GM12878 (cell line): ENCODE measurements around the gene COQ4. TPM values are rescaled to one million over a fixed set of nuclear protein-coding genes. Genes with fewer than 3 reads are reported as not detected.

Experiments
- ATAC-seq: fragments of 200-7000 bp; cut with Tn5 transposase; 3 replicates; pipeline ENCODE4 v1.9.1; 2020; ENCODE audit warnings: mild to moderate bottlenecking, moderate library complexity
- BruUV-seq: library from RNA; stranded (reverse); fragments of 400-500 nt; replicated peaks from 2 replicates; lab custom pipeline; 2021; lab: Mats Ljungman, UMichigan
- CTCF ChIA-PET: fragments of 300-600 bp; sonication (Branson Sonifier 250); formaldehyde crosslinking; extraction: SDS; loops from one replicate; lab custom pipeline; 2021; ENCODE audit warnings: inconsistent platforms; lab: Yijun Ruan, JAX
- POLR2A ChIA-PET: fragments of 350-600 bp; formaldehyde crosslinking; extraction: SDS; loops from one replicate; lab custom pipeline; 2021; ENCODE audit warnings: inconsistent platforms; lab: Charles Lee
- RAD21 ChIA-PET: fragments of 300-600 bp; sonication (Branson Sonifier 250); formaldehyde crosslinking; loops from one replicate; lab custom pipeline; 2023; ENCODE audit warnings: antibody characterized with exemption; ENCODE audit not compliant: unreplicated experiment; lab: Charles Lee
- SMC1A ChIA-PET: fragments of 300-600 bp; sonication (Branson Sonifier 250); formaldehyde crosslinking; loops from one replicate; lab custom pipeline; 2023; ENCODE audit not compliant: unreplicated experiment, uncharacterized antibody; lab: Charles Lee
- DNase-seq: peaks from one replicate; pipeline ENCODE4 v3.0.0-alpha.2; 2011; ENCODE audit warnings: low read depth, low spot score
- FAIRE-seq: peaks from 3 replicates; lab custom pipeline; 2011; peaks lifted over from hg19 to GRCh38; lab: Jason Lieb, UNC
- H2AFZ ChIP-seq: 2 replicates; pipeline ENCODE4 v1.6.0; 2011; ENCODE audit warnings: low read depth, low read length, control low read depth; ENCODE audit not compliant: control insufficient read depth
- H3K27ac ChIP-seq: 2 replicates; pipeline ENCODE4 v1.5.1; 2011; ENCODE audit warnings: control low read depth; ENCODE audit not compliant: control insufficient read depth, insufficient read depth
- H3K27me3 ChIP-seq, 2 experiments: replicated peaks in 1 of 2; 2 replicates each; pipeline versions ENCODE4 v1.6.0 to v1.6.1; 2011; ENCODE audit warnings: low read length in 1 of 2; ENCODE audit not compliant: control insufficient read depth in 2 of 2, insufficient read depth in 2 of 2
- H3K36me3 ChIP-seq, 2 experiments: 2 replicates each; pipeline ENCODE4 v1.5.1; 2011; ENCODE audit warnings: low read length in 1 of 2; ENCODE audit not compliant: control insufficient read depth in 2 of 2, insufficient read depth in 2 of 2
- H3K4me1 ChIP-seq: 2 replicates; pipeline ENCODE4 v1.6.1; 2011; ENCODE audit warnings: mild to moderate bottlenecking, low read length, moderate library complexity, mixed read lengths; ENCODE audit not compliant: control insufficient read depth, insufficient read depth
- H3K4me2 ChIP-seq: 2 replicates; pipeline ENCODE4 v1.6.0; 2011; ENCODE audit warnings: control low read depth; ENCODE audit not compliant: control insufficient read depth, insufficient read depth
- H3K4me3 ChIP-seq: fragments of 200-600 bp; sonication (generic); 2 replicates; pipeline ENCODE4 v1.5.1; 2016
- H3K79me2 ChIP-seq: 2 replicates; pipeline ENCODE4 v1.6.0; 2011; ENCODE audit warnings: low read length; ENCODE audit not compliant: control insufficient read depth, insufficient read depth
- H3K9ac ChIP-seq: 2 replicates; pipeline ENCODE4 v1.8.0; 2011; ENCODE audit warnings: low read length, control low read depth, mixed read lengths; ENCODE audit not compliant: control insufficient read depth, insufficient read depth
- H3K9me3 ChIP-seq: replicated peaks from 3 replicates; pipeline ENCODE4 v1.5.1; 2011; ENCODE audit warnings: mild to moderate bottlenecking, low read length; ENCODE audit not compliant: control insufficient read depth, insufficient read depth
- H4K20me1 ChIP-seq: 2 replicates; pipeline ENCODE4 v1.6.0; 2011; ENCODE audit not compliant: control insufficient read depth, insufficient read depth
- ETV6 ChIP-seq, 2 experiments: fragments of 450-650 bp in 1 of 2; IDR thresholded peaks in 1 of 2; conservative IDR thresholded peaks in 1 of 2; 2 replicates each; pipeline ENCODE4 v1.6.1; 2014; ENCODE audit warnings: antibody characterized with exemption in 1 of 2, borderline replicate concordance in 1 of 2, low read depth in 1 of 2, mild to moderate bottlenecking in 1 of 2, moderate library complexity in 1 of 2
- HDAC2 ChIP-seq: fragments of 200-600 bp; sonication (generic); IDR thresholded peaks from 2 replicates; pipeline ENCODE4 v1.6.1; 2017
- IRF3 ChIP-seq: fragments of 450-650 bp; IDR thresholded peaks from 2 replicates; pipeline ENCODE4 v1.6.1; 2014; ENCODE audit warnings: mild to moderate bottlenecking
- RCOR1 ChIP-seq: conservative IDR thresholded peaks from 2 replicates; pipeline ENCODE4 v1.6.1; 2012; ENCODE audit warnings: low read depth, low read length, improper control_type of control experiment
- STAT1 ChIP-seq: fragments of 450-650 bp; conservative IDR thresholded peaks from 2 replicates; pipeline ENCODE4 v1.6.1; 2014; ENCODE audit warnings: antibody characterized with exemption, mild to moderate bottlenecking
- TBL1XR1 ChIP-seq: IDR thresholded peaks from 2 replicates; pipeline ENCODE4 v1.6.1; 2012; ENCODE audit warnings: low read depth, low read length, improper control_type of control experiment
- USF1 ChIP-seq: IDR thresholded peaks from 2 replicates; pipeline ENCODE4 v1.6.1; 2011; ENCODE audit warnings: borderline replicate concordance, low read depth, mild to moderate bottlenecking, moderate library complexity, mixed read lengths, low read length; ENCODE audit not compliant: insufficient read depth; ENCODE audit errors: extremely low read length
- WGBS: methylation state at CpG from one replicate; pipeline ENCODE4 v1.1.6; 2016; ENCODE audit warnings: low lambda C conversion rate; ENCODE audit not compliant: insufficient replicate concordance, insufficient coverage; ENCODE audit errors: missing lambda C conversion rate; 5-methylcytosine and 5-hydroxymethylcytosine counted together
- in situ Hi-C: fragments of 300-500 bp; cut with MboI; formaldehyde crosslinking; loops from 9 replicates; pipeline ENCODE4 v1.14.3; 2018; ENCODE audit warnings: mixed read lengths
- intact Hi-C: fragments of 100-400 bp; cut with micrococcal nuclease; formaldehyde crosslinking; loops from one replicate; pipeline ENCODE4 v1.14.2; 2022; ENCODE audit not compliant: unreplicated experiment
- polyA plus RNA-seq, 11 experiments: library from polyadenylated mRNA; depleted of rRNA in 4 of 11; unstranded in 6 of 11; stranded (reverse) in 5 of 11; fragments of >200 nt; fragmentation: Nextera tagmentation in 4 of 11; fragmentation: Illumina TruSeq in 1 of 11; extraction: Ambion mirVana in 4 of 11; extraction: Trizol in 1 of 11; gene quantifications; 1 replicate in 1 of 11; 2 replicates in 10 of 11; pipeline versions ENCODE4 v1.2.1 to v1.2.3, GENCODE V29; 2011 to 2016; ENCODE audit warnings: inconsistent platforms in 2 of 11, missing spikeins in 2 of 11, low read depth in 1 of 11
- total RNA-seq, 4 experiments: library from RNA; depleted of rRNA in 3 of 4; stranded (reverse); fragments of >200 nt in 3 of 4; fragmentation: Illumina TruSeq in 1 of 4; extraction: Trizol in 1 of 4; gene quantifications; 2 replicates each; pipeline versions ENCODE4 v1.2.1 to v1.2.3, GENCODE V29; 2013 to 2021

Gene COQ4
- total and polyA plus RNA-seq, 10 of the 15 experiments (the other 5 are each of a cell fraction or from before 2014, with no cell fraction given), result 3.8 to 64.1 (median 38.6) TPM

GRCh38 chr9:128335914-128336313 lies 13.3 kb downstream of the COQ4 start:
- in situ Hi-C loops (no loop called here), intact Hi-C loops (no loop called here)
- DNase-seq (no peak), FAIRE-seq (no peak), ATAC-seq (no peak)
- H3K36me3 ChIP-seq, result no peaks in the 10 kb centered on the region; a peak in 1 of 4 replicates
- TF ChIP-seq IRF3 (no peak), ETV6 (conservative IDR thresholded peaks at IDR 0.05 in 1 of 2, IDR thresholded peaks at IDR 0.05 in 1 of 2; ENCODE audit: borderline replicate concordance in 1 of 2, low read depth in 1 of 2) (no peak), TBL1XR1 (no peak), STAT1 (no peak), RCOR1 (no peak), HDAC2 (no peak), USF1 (no peak)
- no peaks in the 10 kb centered on the region for H3K79me2 ChIP-seq
- H4K20me1 ChIP-seq, result no peaks in the 10 kb centered on the region
- H3K9me3 ChIP-seq, result no peaks in the 10 kb centered on the region
- 97% methylated on average over 2 of the region's 2 CpGs for WGBS
- no peaks in the 10 kb centered on the region for H3K4me1 ChIP-seq
- no peak overlapping the region for H2AFZ ChIP-seq
- CTCF ChIA-PET, result interaction anchor here (1.2 to 1.7 kb wide), 3 partner anchors 9 to 81 kb away, joined by 3 to 7 read pairs (median 3); no protein-coding TSS in a partner anchor
- RAD21 ChIA-PET, result no interaction called here
- H3K4me3 ChIP-seq, result no peak overlapping the region
- H3K9ac ChIP-seq, result no peak overlapping the region
- H3K4me2 ChIP-seq, result no peak overlapping the region
- POLR2A ChIA-PET, result no interaction called here
- H3K27ac ChIP-seq, result no peak overlapping the region
- SMC1A ChIA-PET, result interaction anchor here (0.9 to 1.3 kb wide), 2 partner anchors 11 to 218 kb away, joined by 3 to 4 read pairs; no protein-coding TSS in a partner anchor
- no TSS peak for BruUV-seq
- H3K27me3 ChIP-seq, result no peaks in the 10 kb centered on the region
